CMK (cell line): ENCODE results near the gene GPANK1.
A peak's percentile ranks its signal among the peaks of the same experiment; 100 is the strongest.

Experiments used
- DNase-seq: peaks from one replicate; pipeline ENCODE4 v3.0.0-alpha.2; 2010; ENCODE audit warnings: low read depth

Gene GPANK1

GRCh38 chr6:31691078-31691463 is 26.3 kb upstream of the GPANK1 start:
- DNase-seq = no peak

- DNase-seq = no peak
Observed at GRCh38 chr6:31690231-31691077, 25.7 kb upstream of the GPANK1 start.

GRCh38 chr6:31689249-31690110 is 24.7 kb upstream of the GPANK1 start:
- no peak for DNase-seq

GRCh38 chr6:31687860-31688693 is 23.3 kb upstream of the GPANK1 start:
- no peak for DNase-seq

- DNase-seq = no peak
Observed at GRCh38 chr6:31687321-31687720, 22.5 kb upstream of the GPANK1 start.

- DNase-seq = no peak
Observed at GRCh38 chr6:31686483-31686882, 21.7 kb upstream of the GPANK1 start.

- no peak for DNase-seq
Observed at GRCh38 chr6:31683591-31683990, 18.8 kb upstream of the GPANK1 start.

- DNase-seq = no peak
Observed at GRCh38 chr6:31681135-31681671, 16.4 kb upstream of the GPANK1 start.

GRCh38 chr6:31680226-31681134 is 15.7 kb upstream of the GPANK1 start, which contains the start of gene LY6G5C:
Gene LY6G5C, minus strand, starts transcription at chr6:31681067. Its CDS starts 694 bp downstream, at chr6:31680373.
- DNase-seq = no peak

- no peak for DNase-seq
Observed at GRCh38 chr6:31677955-31678354, 13.2 kb upstream of the GPANK1 start.

GRCh38 chr6:31676904-31677303 is 12.1 kb upstream of the GPANK1 start:
- no peak for DNase-seq

GRCh38 chr6:31676322-31676903 is 11.6 kb upstream of the GPANK1 start:
- DNase-seq = no peak

GRCh38 chr6:31669676-31670075 is 4.9 kb upstream of the GPANK1 start, which contains the start of gene LY6G5B:
Gene LY6G5B, plus strand, starts transcription at chr6:31669976. Its CDS starts 975 bp downstream, at chr6:31670951.
- DNase-seq = no peak

- DNase-seq = no peak
Observed at GRCh38 chr6:31666337-31666965, 1.7 kb upstream of the GPANK1 start.

GRCh38 chr6:31665501-31666336 is 922 bp upstream of the GPANK1 start, which contains the start of gene CSNK2B:
Gene CSNK2B, plus strand, starts transcription at chr6:31666080. Its CDS starts 752 bp downstream, at chr6:31666832.
- DNase-seq = peak; percentile 96

GRCh38 chr6:31663961-31664789 is 622 bp downstream of the GPANK1 start:
- no peak for DNase-seq

- DNase-seq = no peak
Observed at GRCh38 chr6:31663126-31663960, 1.5 kb downstream of the GPANK1 start.
